SK-N-SH treated with all-trans-retinoic acid at 6 μM for 48 hours (cell line): ENCODE results near the gene NEMF.

Experiments used
- ARNTL ChIP-seq: fragments of 450-650 bp; formaldehyde crosslinking; IDR thresholded peaks from 2 replicates; pipeline ENCODE4 v1.5.0; 2020; ENCODE audit warnings: low read depth, mild to moderate bottlenecking, moderate library complexity, borderline replicate concordance
- CREB5 ChIP-seq: fragments of 250-450 bp; sonication (Bioruptor Pico); IDR thresholded peaks from 2 replicates; pipeline ENCODE4 v1.5.1; 2020; ENCODE audit warnings: low read depth, mild to moderate bottlenecking, moderate library complexity
- CSRNP3 ChIP-seq: fragments of 250-450 bp; sonication (Bioruptor Pico); IDR thresholded peaks from 2 replicates; pipeline ENCODE4 v1.5.1; 2021; ENCODE audit warnings: mild to moderate bottlenecking, moderate library complexity
- RARB ChIP-seq: fragments of 250-450 bp; sonication (Bioruptor Pico); IDR thresholded peaks from 2 replicates; pipeline ENCODE4 v1.8.0; 2021; ENCODE audit warnings: mild to moderate bottlenecking, moderate library complexity
- TCF4 ChIP-seq: fragments of 250-450 bp; sonication (Bioruptor Pico); IDR thresholded peaks from 2 replicates; pipeline ENCODE4 v1.8.0; 2021; ENCODE audit warnings: mild to moderate bottlenecking, moderate library complexity, borderline replicate concordance
- TOX ChIP-seq: fragments of 250-450 bp; sonication (Bioruptor Pico); IDR thresholded peaks from 2 replicates; pipeline ENCODE4 v1.8.0; 2021; ENCODE audit warnings: mild to moderate bottlenecking, moderate library complexity, borderline replicate concordance
- ZFP30 ChIP-seq: fragments of 450-650 bp; formaldehyde crosslinking; IDR thresholded peaks from 2 replicates; pipeline ENCODE4 v1.5.0; 2022; ENCODE audit warnings: mild to moderate bottlenecking, moderate library complexity
- ZNF565 ChIP-seq: fragments of 450-650 bp; formaldehyde crosslinking; conservative IDR thresholded peaks from 2 replicates; pipeline ENCODE4 v1.5.0; 2020; ENCODE audit warnings: low read depth, mild to moderate bottlenecking, moderate library complexity
- ZNF8 ChIP-seq: fragments of 450-650 bp; formaldehyde crosslinking; IDR thresholded peaks from 2 replicates; pipeline ENCODE4 v1.5.0; 2020; ENCODE audit warnings: mild to moderate bottlenecking, moderate library complexity
- TF ChIP-seq, protein P1 (sequence below): fragments of 250-450 bp; sonication (Bioruptor Pico); IDR thresholded peaks from 2 replicates; pipeline ENCODE4 v1.8.0; 2020; ENCODE audit warnings: mild to moderate bottlenecking, moderate library complexity, borderline replicate concordance
- TF ChIP-seq, protein P2 (sequence below): fragments of 250-450 bp; sonication (Bioruptor Pico); IDR thresholded peaks from 2 replicates; pipeline ENCODE4 v1.5.0; 2020; ENCODE audit warnings: mild to moderate bottlenecking, moderate library complexity
- TF ChIP-seq, protein P3 (sequence below): fragments of 250-450 bp; sonication (Bioruptor Pico); IDR thresholded peaks from 2 replicates; pipeline ENCODE4 v1.8.0; 2021; ENCODE audit warnings: low read depth, mild to moderate bottlenecking, moderate library complexity, borderline replicate concordance

DNA sequence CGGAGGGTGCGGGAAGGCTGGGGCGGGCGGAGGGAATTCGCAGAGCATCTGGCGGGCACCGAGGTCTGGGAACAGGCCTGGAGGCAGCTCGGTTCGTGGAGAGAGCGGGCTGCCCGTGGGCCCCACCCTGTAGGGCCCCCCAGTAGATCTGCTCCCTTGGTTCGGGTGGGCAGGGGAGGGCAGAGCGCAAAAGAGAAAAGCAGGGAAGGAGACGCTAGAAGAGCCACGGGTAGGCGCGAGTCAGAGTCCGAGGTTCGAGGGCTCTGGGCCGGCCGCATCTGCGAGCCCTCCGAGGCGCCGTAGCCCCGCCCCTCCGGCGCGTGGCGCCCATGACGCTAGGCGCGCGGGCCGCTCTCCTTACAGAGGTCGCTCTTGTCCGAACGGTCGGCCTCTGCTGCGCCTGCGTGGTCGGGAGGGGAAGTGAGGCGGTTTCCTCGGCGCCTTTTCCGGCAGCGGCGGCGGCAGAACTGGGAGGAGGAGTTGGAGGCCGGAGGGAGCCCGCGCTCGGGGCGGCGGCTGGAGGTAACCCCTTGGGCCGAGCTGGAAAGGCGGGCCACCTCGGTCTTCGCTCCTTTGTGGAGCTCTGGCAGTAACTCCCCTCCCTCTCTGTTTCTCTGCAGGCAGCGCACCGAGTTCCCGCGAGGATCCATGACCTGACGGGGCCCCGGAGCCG is 40.2 kb upstream of the NEMF start, which contains the start of gene ARF6:
- TF ChIP-seq ZNF565 (CRISPR knock-in tag) (no peak), ARNTL (CRISPR knock-in tag) (no peak), CREB5 (CRISPR knock-in tag) (no peak), ZNF8 (CRISPR knock-in tag) (no peak), ZFP30 (CRISPR knock-in tag) (no peak), TCF4 (CRISPR knock-in tag) (peak; percentile 34; the same call in 1 of the 2 replicates), TOX (no peak), CSRNP3 (no peak), RARB (CRISPR knock-in tag) (no peak)
- TF ChIP-seq, protein P1, sequence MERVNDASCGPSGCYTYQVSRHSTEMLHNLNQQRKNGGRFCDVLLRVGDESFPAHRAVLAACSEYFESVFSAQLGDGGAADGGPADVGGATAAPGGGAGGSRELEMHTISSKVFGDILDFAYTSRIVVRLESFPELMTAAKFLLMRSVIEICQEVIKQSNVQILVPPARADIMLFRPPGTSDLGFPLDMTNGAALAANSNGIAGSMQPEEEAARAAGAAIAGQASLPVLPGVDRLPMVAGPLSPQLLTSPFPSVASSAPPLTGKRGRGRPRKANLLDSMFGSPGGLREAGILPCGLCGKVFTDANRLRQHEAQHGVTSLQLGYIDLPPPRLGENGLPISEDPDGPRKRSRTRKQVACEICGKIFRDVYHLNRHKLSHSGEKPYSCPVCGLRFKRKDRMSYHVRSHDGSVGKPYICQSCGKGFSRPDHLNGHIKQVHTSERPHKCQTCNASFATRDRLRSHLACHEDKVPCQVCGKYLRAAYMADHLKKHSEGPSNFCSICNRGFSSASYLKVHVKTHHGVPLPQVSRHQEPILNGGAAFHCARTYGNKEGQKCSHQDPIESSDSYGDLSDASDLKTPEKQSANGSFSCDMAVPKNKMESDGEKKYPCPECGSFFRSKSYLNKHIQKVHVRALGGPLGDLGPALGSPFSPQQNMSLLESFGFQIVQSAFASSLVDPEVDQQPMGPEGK, result no peak
- TF ChIP-seq, protein P2, sequence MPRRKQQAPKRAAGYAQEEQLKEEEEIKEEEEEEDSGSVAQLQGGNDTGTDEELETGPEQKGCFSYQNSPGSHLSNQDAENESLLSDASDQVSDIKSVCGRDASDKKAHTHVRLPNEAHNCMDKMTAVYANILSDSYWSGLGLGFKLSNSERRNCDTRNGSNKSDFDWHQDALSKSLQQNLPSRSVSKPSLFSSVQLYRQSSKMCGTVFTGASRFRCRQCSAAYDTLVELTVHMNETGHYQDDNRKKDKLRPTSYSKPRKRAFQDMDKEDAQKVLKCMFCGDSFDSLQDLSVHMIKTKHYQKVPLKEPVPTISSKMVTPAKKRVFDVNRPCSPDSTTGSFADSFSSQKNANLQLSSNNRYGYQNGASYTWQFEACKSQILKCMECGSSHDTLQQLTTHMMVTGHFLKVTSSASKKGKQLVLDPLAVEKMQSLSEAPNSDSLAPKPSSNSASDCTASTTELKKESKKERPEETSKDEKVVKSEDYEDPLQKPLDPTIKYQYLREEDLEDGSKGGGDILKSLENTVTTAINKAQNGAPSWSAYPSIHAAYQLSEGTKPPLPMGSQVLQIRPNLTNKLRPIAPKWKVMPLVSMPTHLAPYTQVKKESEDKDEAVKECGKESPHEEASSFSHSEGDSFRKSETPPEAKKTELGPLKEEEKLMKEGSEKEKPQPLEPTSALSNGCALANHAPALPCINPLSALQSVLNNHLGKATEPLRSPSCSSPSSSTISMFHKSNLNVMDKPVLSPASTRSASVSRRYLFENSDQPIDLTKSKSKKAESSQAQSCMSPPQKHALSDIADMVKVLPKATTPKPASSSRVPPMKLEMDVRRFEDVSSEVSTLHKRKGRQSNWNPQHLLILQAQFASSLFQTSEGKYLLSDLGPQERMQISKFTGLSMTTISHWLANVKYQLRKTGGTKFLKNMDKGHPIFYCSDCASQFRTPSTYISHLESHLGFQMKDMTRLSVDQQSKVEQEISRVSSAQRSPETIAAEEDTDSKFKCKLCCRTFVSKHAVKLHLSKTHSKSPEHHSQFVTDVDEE (CRISPR knock-in tag), result 0 out of 2 replicates have a peak, but pooled peaks have one; percentile 34
- TF ChIP-seq, protein P3, sequence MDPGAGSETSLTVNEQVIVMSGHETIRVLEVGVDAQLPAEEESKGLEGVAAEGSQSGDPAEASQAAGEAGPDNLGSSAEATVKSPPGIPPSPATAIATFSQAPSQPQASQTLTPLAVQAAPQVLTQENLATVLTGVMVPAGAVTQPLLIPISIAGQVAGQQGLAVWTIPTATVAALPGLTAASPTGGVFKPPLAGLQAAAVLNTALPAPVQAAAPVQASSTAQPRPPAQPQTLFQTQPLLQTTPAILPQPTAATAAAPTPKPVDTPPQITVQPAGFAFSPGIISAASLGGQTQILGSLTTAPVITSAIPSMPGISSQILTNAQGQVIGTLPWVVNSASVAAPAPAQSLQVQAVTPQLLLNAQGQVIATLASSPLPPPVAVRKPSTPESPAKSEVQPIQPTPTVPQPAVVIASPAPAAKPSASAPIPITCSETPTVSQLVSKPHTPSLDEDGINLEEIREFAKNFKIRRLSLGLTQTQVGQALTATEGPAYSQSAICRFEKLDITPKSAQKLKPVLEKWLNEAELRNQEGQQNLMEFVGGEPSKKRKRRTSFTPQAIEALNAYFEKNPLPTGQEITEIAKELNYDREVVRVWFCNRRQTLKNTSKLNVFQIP (CRISPR knock-in tag), result no peak
